Measurements from ENCODE around the gene LCN12.

LCN12 gene

GRCh38 chr9:136954270-136955083 lies 2.4 kb downstream of the LCN12 start:
- Mint-ChIP-seq H3K4me1 (ENCODE audit: low read depth) (peaks cover 11% of the 10 kb centered on the region), H3K27me3 (peaks cover 11% of the 10 kb centered on the region), H3K27ac (no peak overlapping the region), H3K4me3 (no peak overlapping the region), H3K36me3 (ENCODE audit: low read depth) (no peaks in the 10 kb centered on the region), H3K9me3 (peaks cover 10% of the 10 kb centered on the region)
- intact Hi-C loops (cut with micrococcal nuclease) = no loop called here

GRCh38 chr9:136955202-136955942 lies 3.3 kb downstream of the LCN12 start:
- H3K9me3 Mint-ChIP-seq = peaks cover 10% of the 10 kb centered on the region
- H3K27me3 Mint-ChIP-seq = peaks cover 11% of the 10 kb centered on the region
- intact Hi-C loops (cut with micrococcal nuclease) = no loop called here
- peaks cover 5% of the 10 kb centered on the region for H3K4me1 Mint-ChIP-seq (ENCODE audit: low read depth)
- H3K36me3 Mint-ChIP-seq (ENCODE audit: low read depth) = no peaks in the 10 kb centered on the region
- H3K27ac Mint-ChIP-seq = no peak overlapping the region
- no peak overlapping the region for H3K4me3 Mint-ChIP-seq

GRCh38 chr9:136955943-136956335 lies 3.9 kb downstream of the LCN12 start:
- no peak overlapping the region for H3K4me3 Mint-ChIP-seq
- peaks cover 13% of the 10 kb centered on the region for H3K27me3 Mint-ChIP-seq
- intact Hi-C loops (cut with micrococcal nuclease) = no loop called here
- no peaks in the 10 kb centered on the region for H3K4me1 Mint-ChIP-seq (ENCODE audit: low read depth)
- H3K36me3 Mint-ChIP-seq (ENCODE audit: low read depth) = no peaks in the 10 kb centered on the region
- H3K27ac Mint-ChIP-seq = no peak overlapping the region
- peaks cover 10% of the 10 kb centered on the region for H3K9me3 Mint-ChIP-seq

GRCh38 chr9:136956604-136957003 lies 4.5 kb downstream of the LCN12 start:
- Mint-ChIP-seq H3K27me3 (peaks cover 13% of the 10 kb centered on the region), H3K4me1 (ENCODE audit: low read depth) (no peaks in the 10 kb centered on the region)

GRCh38 chr9:136957461-136957860 lies 5.4 kb downstream of the LCN12 start:
- H3K4me3 Mint-ChIP-seq = no peak overlapping the region
- H3K36me3 Mint-ChIP-seq (ENCODE audit: low read depth) = no peaks in the 10 kb centered on the region
- H3K4me1 Mint-ChIP-seq (ENCODE audit: low read depth) = no peaks in the 10 kb centered on the region
- no peak overlapping the region for H3K27ac Mint-ChIP-seq
- intact Hi-C loops (cut with micrococcal nuclease) = no loop called here
- peaks cover 13% of the 10 kb centered on the region for H3K27me3 Mint-ChIP-seq
- peaks cover 10% of the 10 kb centered on the region for H3K9me3 Mint-ChIP-seq

More at GRCh38 chr9:136956604-136957003, 4.5 kb downstream of the LCN12 start:
- Mint-ChIP-seq H3K36me3 (ENCODE audit: low read depth) (no peaks in the 10 kb centered on the region), H3K9me3 (peaks cover 10% of the 10 kb centered on the region), H3K27ac (no peak overlapping the region), H3K4me3 (no peak overlapping the region)
- intact Hi-C loops (cut with micrococcal nuclease) = no loop called here

GRCh38 chr9:136957901-136958300 lies 5.8 kb downstream of the LCN12 start:
- H3K9me3 Mint-ChIP-seq = peaks cover 10% of the 10 kb centered on the region
- H3K36me3 Mint-ChIP-seq (ENCODE audit: low read depth) = no peaks in the 10 kb centered on the region
- no peaks in the 10 kb centered on the region for H3K4me1 Mint-ChIP-seq (ENCODE audit: low read depth)
- peaks cover 14% of the 10 kb centered on the region for H3K27me3 Mint-ChIP-seq
- no peak overlapping the region for H3K27ac Mint-ChIP-seq
- intact Hi-C loops (cut with micrococcal nuclease) = no loop called here
- H3K4me3 Mint-ChIP-seq = no peak overlapping the region

GRCh38 chr9:136958473-136958872 lies 6.4 kb downstream of the LCN12 start:
- no peaks in the 10 kb centered on the region for H3K4me1 Mint-ChIP-seq (ENCODE audit: low read depth)
- H3K27ac Mint-ChIP-seq = no peak overlapping the region
- H3K9me3 Mint-ChIP-seq = peaks cover 10% of the 10 kb centered on the region
- no peak overlapping the region for H3K4me3 Mint-ChIP-seq
- intact Hi-C loops (cut with micrococcal nuclease) = no loop called here
- H3K27me3 Mint-ChIP-seq = peaks cover 16% of the 10 kb centered on the region
- H3K36me3 Mint-ChIP-seq (ENCODE audit: low read depth) = no peaks in the 10 kb centered on the region

- Mint-ChIP-seq H3K4me1 (ENCODE audit: low read depth) (peaks cover 1% of the 10 kb centered on the region), H3K27me3 (peaks cover 16% of the 10 kb centered on the region), H3K4me3 (no peak overlapping the region), H3K36me3 (ENCODE audit: low read depth) (no peaks in the 10 kb centered on the region), H3K27ac (no peak overlapping the region), H3K9me3 (peaks cover 10% of the 10 kb centered on the region)
- intact Hi-C loops (cut with micrococcal nuclease) = no loop called here
These were observed 7.1 kb downstream of the LCN12 start for GRCh38 chr9:136958898-136959850.

- Mint-ChIP-seq H3K36me3 (ENCODE audit: low read depth) (no peaks in the 10 kb centered on the region), H3K4me1 (ENCODE audit: low read depth) (peaks cover 8% of the 10 kb centered on the region), H3K27me3 (peaks cover 11% of the 10 kb centered on the region), H3K9me3 (peaks cover 10% of the 10 kb centered on the region), H3K27ac (no peak overlapping the region), H3K4me3 (no peak overlapping the region)
- intact Hi-C loops (cut with micrococcal nuclease) = no loop called here
These were observed 8.3 kb downstream of the LCN12 start for GRCh38 chr9:136960212-136960937.

- H3K9me3 Mint-ChIP-seq = peaks cover 10% of the 10 kb centered on the region
- H3K36me3 Mint-ChIP-seq (ENCODE audit: low read depth) = no peaks in the 10 kb centered on the region
- H3K27me3 Mint-ChIP-seq = peaks cover 14% of the 10 kb centered on the region
- H3K27ac Mint-ChIP-seq = no peak overlapping the region
- peaks cover 12% of the 10 kb centered on the region for H3K4me1 Mint-ChIP-seq (ENCODE audit: low read depth)
- no peak overlapping the region for H3K4me3 Mint-ChIP-seq
- intact Hi-C loops (cut with micrococcal nuclease) = no loop called here
These were observed 8.8 kb downstream of the LCN12 start for GRCh38 chr9:136960938-136961275.

GRCh38 chr9:136961279-136962065 lies 9.4 kb downstream of the LCN12 start:
- peaks cover 18% of the 10 kb centered on the region for H3K4me1 Mint-ChIP-seq (ENCODE audit: low read depth)

GRCh38 chr9:136962163-136962562 lies 10.1 kb downstream of the LCN12 start:
- Mint-ChIP-seq H3K27ac (no peak overlapping the region), H3K27me3 (peaks cover 25% of the 10 kb centered on the region), H3K4me1 (ENCODE audit: low read depth) (peaks cover 20% of the 10 kb centered on the region), H3K4me3 (no peak overlapping the region), H3K36me3 (ENCODE audit: low read depth) (no peaks in the 10 kb centered on the region), H3K9me3 (no peaks in the 10 kb centered on the region)
- intact Hi-C loops (cut with micrococcal nuclease) = no loop called here

More at GRCh38 chr9:136961279-136962065, 9.4 kb downstream of the LCN12 start:
- H3K27me3 Mint-ChIP-seq = peaks cover 20% of the 10 kb centered on the region
- no peaks in the 10 kb centered on the region for H3K36me3 Mint-ChIP-seq (ENCODE audit: low read depth)
- H3K27ac Mint-ChIP-seq = no peak overlapping the region
- no peak overlapping the region for H3K4me3 Mint-ChIP-seq
- H3K9me3 Mint-ChIP-seq = peaks cover 6% of the 10 kb centered on the region
- intact Hi-C loops (cut with micrococcal nuclease) = no loop called here

Measured in dendritic cell treated with granulocyte-macrophage colony-stimulating factor and Interleukin-4, amounts not matched to agents 40 ng/mL and 50 ng/mL, for 4 days (primary cell).